SIG-M5 treated with dmso at 0.1 percent for 504 hours (cell line): ENCODE data around the gene NOTCH1.

Source experiments
- DNase-seq: peaks from one replicate; lab custom pipeline; 2025; ENCODE audit not compliant: unreplicated experiment; lab: John Stamatoyannopoulos, UW

Gene NOTCH1

GRCh38 chr9:136518623-136519022, 27.2 kb downstream of the NOTCH1 start:
- DNase-seq = no peak

DNA sequence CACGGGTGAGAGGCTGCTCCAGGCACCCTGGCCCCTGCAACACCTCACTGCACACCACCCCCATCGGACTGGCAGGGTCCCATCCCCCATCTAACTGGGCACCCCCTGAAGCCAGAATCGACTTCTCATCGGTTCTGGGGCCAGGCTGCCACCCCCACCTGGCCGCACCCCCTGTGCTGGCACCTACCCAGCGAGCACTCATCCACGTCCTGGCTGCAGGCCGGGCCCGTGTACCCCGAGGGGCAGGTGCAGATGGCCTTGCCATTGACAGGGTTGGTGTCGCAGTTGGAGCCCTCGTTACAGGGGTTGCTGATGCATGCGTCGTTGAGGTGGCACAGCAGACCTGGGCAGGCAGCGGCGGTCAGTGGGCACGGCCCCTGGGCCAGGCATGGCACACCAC, 27.9 kb downstream of the NOTCH1 start:
- no peak for DNase-seq

GRCh38 chr9:136517012-136517743, 28.7 kb downstream of the NOTCH1 start:
- DNase-seq = no peak

DNA sequence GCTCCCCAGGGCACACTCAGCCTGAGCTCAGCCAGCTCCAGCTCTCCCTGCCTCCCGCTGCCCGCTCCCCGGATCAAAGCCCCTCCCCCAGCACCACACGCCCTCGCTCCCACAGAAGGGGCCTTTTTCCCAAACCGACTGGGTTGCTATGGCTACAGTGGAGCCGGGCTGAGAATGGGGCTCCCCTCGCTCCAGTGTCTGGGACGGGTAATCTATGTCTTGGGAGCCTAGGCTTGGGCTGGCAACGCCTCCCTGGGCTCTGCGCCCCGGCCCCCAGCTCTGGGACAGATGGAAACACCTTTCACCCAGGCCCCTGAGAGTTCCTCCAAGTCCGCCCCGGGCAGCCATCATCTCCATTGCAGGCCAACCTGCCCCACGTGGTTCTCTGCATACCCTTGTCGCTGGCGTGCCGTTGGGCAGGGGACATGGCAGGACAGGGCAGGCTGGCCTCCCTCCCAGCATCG, 29.6 kb downstream of the NOTCH1 start:
- DNase-seq = no peak

DNA sequence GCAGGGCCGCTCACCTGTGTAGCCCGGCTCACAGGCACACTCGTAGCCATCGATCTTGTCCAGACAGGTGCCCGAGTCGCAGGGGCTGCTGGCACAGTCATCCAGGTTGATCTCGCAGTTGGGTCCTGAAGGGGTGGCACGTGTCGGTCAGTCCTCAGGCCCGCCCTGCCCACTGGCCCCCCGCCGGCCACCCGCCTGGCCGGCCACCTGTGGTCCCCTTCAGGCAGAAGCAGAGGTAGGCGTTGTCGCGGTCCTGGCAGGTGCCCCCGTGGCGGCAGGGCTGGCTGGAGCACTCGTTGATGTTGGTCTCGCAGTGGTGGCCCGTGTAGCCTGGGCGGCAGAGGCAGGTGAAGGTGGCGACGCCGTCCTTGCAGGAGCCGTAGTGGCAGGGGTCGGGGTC, 30.6 kb downstream of the NOTCH1 start:
- DNase-seq = no peak

GRCh38 chr9:136514022-136514714, 31.7 kb downstream of the NOTCH1 start:
- no peak for DNase-seq

- DNase-seq = no peak
Observed at GRCh38 chr9:136513191-136513590, 32.7 kb downstream of the NOTCH1 start.

GRCh38 chr9:136512651-136513071, 33.2 kb downstream of the NOTCH1 start:
- DNase-seq = no peak

DNA sequence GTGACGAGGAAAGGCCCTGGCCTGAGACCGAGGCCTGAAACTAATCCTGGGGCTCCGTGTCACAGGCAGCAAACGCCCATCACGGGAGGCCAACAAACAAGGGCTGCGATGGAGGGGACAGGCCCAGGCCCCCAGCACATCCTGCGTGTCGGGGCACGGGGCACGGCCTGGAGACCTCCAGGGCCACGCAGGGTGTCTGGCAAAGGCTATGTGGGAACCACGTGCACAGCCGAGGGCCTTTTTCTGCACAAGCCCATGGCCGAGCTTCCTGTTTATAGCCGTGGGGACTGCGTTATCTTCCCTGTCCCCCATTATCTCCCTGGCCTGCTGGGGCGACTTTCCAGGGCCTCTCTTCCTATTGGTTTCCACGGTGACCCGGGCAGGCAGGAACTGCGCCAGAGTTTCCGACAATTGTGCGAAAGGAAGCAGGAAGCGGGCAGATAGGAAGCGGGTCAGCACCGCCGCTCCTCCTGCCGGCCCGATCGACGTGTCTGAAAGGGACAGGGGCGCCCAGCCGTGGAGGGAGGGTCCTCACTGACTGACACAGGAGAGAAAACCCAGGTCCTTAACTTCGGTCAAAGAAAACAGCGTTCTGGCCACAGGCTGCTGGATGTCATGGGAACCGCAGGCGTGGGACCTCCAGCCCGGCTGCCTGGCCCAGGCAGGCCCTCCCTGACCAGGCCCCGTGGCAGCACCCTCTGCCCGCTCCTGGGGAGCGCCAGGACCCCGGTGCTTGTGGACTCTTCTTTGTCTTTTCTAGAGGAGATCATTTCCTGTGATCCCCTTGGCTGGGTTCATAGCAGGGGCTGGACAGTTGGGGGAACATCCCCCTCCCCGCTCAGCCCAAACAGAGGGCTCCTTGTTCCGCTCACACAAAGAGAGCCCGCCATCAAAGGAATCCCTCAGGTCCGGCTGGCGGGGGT, 33.9 kb downstream of the NOTCH1 start:
- DNase-seq = no peak

GRCh38 chr9:136511144-136511669, 34.6 kb downstream of the NOTCH1 start:
- DNase-seq = no peak

GRCh38 chr9:136510561-136510960, 35.3 kb downstream of the NOTCH1 start:
- no peak for DNase-seq

- no peak for DNase-seq
Observed at GRCh38 chr9:136509549-136509948, 36.3 kb downstream of the NOTCH1 start.

- no peak for DNase-seq
Observed at GRCh38 chr9:136508729-136509500, 36.9 kb downstream of the NOTCH1 start.

- no peak for DNase-seq
Observed at GRCh38 chr9:136507992-136508375, 37.9 kb downstream of the NOTCH1 start.

GRCh38 chr9:136507221-136507991, 38.4 kb downstream of the NOTCH1 start:
- no peak for DNase-seq

- DNase-seq = no peak
Observed at GRCh38 chr9:136506425-136506824, 39.4 kb downstream of the NOTCH1 start.

DNA sequence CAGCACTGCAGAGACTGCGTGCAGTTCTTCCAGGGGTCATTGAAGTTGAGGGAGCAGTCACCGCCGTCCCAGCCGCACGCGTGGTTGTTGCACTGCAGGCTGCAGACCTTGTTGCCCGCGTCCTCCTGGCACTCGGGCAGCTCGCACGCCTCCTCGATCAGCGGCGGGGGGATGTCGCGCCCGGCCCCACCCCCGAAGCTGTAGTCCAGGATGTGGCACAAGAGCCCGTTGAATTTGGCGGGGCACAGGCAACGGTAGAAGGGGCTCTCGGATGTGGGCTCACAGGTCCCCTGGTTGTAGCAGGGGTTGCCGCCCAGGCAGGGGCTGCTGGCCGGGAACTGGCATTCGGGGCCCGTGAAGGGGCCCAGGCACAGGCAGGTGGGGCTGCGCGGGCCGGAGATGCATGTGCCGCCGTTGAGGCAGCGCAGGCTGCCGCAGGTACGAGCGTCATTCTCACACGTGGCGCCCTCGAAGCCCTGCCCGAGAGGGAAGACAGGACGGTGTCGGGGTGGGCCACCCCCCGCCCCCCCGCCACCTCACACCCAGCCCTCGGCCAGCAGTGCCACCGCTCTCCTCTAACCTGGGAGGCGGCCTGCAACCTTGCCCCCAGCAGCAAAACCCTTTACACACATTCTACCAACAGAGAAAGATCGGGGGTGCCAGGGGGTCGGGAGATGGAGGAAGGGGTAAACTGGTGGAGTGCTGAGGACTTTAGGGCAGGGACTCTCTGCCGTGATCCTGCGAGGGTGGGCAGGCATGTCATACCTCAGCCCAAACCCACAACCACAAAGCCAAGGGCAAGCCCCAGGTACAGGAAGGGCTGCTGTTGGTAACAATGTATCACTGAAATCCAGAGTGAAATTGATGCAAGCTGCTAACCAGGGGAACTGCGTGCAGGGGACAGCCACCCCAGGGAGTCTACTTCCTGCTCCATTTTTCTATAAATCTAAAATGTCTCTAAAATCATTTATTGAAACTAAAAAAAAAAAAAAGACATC, 40.1 kb downstream of the NOTCH1 start:
- DNase-seq = no peak

GRCh38 chr9:136504512-136505348, 41.1 kb downstream of the NOTCH1 start:
- DNase-seq = no peak
